Measurements from ENCODE around the gene FRK.

FRK gene

DNA sequence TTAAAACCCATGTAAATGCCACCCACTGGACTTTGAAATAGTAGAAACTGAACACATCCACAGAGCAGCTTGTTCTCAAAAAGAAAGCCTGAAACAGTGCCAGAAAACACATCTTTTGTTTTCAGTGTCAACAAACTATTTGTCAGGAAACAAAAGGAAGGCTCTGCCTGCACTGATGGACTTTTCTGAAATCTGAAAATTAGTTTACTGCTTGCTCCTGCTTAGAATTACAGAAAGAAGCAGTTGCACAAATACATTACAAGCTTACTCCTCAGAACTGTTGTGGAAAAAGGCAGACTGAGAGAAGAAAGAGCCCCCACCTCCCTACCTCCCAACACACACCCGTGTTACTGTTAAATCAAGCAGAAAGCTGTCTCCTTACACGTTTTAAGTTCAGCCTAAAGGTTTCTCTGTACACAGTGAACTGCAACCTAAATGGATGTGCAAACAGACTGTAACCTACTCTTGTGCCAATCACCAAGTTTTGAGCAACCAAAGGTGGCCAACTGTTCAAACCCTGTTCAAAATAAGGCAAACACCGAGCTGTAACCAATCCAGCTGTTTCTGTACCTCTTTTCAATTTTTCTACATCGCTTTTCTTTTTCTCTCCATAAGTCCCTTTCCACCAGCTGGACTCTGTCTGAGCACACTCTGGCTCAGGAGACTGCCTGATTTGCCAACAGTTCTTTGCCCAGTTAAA lies 43.7 kb downstream of the FRK start:
- peak; percentile 60 for DNase-seq (ENCODE audit: low read depth)

DNA sequence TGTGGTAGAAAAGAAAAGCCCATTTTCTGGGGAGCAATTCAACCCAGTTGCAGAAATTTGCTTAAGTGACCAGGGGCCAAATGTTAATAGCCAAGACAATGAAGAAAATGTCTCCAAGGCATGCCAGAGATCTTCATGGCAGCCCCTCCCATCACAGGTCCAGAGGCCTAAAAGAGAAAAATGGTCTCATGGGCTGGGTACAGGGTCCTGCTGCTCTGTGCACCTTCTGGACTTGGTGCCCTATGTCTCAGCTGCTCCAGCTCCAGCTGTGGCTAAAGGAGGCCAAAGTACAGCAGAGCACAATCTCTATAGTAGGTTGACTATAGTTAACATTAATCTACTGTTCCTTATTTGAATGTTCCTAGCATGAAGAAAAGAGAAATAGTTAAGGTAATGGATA lies 44.7 kb downstream of the FRK start:
- H3K4me3 ChIP-seq (replicated peaks; ENCODE audit: low read depth, low read length) = no peak overlapping the region
- TF ChIP-seq, protein P1, sequence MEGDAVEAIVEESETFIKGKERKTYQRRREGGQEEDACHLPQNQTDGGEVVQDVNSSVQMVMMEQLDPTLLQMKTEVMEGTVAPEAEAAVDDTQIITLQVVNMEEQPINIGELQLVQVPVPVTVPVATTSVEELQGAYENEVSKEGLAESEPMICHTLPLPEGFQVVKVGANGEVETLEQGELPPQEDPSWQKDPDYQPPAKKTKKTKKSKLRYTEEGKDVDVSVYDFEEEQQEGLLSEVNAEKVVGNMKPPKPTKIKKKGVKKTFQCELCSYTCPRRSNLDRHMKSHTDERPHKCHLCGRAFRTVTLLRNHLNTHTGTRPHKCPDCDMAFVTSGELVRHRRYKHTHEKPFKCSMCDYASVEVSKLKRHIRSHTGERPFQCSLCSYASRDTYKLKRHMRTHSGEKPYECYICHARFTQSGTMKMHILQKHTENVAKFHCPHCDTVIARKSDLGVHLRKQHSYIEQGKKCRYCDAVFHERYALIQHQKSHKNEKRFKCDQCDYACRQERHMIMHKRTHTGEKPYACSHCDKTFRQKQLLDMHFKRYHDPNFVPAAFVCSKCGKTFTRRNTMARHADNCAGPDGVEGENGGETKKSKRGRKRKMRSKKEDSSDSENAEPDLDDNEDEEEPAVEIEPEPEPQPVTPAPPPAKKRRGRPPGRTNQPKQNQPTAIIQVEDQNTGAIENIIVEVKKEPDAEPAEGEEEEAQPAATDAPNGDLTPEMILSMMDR (IDR thresholded peaks at IDR 0.05; ENCODE audit: low read length, missing control alignments) = no peak
- DNase-seq (ENCODE audit: low read depth) = no peak

More for the DNA sequence above, 43.7 kb downstream of the FRK start:
- H3K4me3 ChIP-seq (replicated peaks; ENCODE audit: low read depth, low read length) = no peak overlapping the region
- TF ChIP-seq, protein P1 (IDR thresholded peaks at IDR 0.05; ENCODE audit: low read length, missing control alignments) = no peak

DNA sequence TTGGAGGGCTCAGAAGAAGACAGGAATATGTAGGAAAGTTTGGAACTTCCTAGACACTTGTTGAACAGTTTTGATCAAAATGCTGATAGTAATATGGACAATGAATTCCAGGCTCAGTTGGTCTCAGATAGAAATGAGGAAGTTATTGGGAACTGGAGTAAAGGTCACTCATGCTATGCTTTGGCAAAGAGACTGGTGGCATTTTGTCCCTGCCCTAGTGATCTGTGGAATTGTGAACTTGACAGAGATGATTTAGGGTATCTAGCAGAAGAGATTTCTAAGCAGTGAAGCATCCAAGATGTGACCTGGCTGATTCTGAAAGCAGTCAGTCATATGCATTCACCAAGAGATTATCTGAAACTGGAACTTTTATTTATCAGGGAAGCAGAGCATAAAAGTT lies 45.1 kb downstream of the FRK start:
- DNase-seq (ENCODE audit: low read depth) = no peak
- no peak overlapping the region for H3K4me3 ChIP-seq (replicated peaks; ENCODE audit: low read depth, low read length)
- TF ChIP-seq, protein P1 (IDR thresholded peaks at IDR 0.05; ENCODE audit: low read length, missing control alignments) = no peak

DNA sequence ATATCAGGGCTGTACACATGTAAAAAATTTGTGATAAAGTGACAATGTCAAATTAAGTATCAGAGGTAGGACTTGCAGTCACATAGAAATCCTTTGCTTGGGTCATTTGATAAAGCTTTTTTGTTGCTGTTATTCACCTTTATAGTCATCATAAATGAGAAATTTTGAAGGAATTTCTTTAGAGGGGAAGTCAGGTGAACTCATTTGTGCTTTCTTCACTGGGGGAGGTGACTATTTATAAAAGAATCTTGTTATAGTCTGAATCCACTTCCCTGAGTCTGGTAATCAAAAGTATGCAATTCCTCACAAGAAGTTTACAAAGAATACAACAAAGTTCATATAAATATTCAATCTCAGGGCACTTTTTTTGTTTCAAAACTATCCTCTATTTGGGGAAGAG lies 47.7 kb downstream of the FRK start:
- H3K4me3 ChIP-seq (replicated peaks; ENCODE audit: low read depth, low read length) = no peak overlapping the region
- no peak for DNase-seq (ENCODE audit: low read depth)
- TF ChIP-seq, protein P1 (IDR thresholded peaks at IDR 0.05; ENCODE audit: low read length, missing control alignments) = no peak

DNA sequence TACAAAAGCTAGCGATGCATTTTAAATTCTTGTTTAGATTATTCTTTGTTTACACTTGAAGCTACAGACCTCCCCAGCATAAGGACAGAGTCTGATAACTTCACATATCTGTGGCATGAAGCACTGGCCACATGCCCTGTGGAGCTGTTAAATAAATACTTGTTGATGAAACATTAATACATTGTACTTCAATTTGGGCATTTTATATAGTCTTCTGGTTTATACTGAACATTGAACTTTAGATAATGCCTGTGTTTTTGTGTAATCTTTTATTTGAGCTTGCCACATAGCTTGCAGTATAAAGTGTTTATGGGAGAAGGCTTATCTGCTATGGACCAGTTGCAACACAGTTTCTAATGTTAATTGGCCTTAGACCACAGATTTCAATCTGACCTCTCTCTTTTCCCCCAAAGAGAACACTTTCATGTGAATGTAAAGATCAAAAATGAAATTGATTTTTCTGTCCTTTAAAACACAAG lies 48.2 kb downstream of the FRK start:
- no peak for DNase-seq (ENCODE audit: low read depth)
- TF ChIP-seq, protein P1 (IDR thresholded peaks at IDR 0.05; ENCODE audit: low read length, missing control alignments) = no peak
- H3K4me3 ChIP-seq (replicated peaks; ENCODE audit: low read depth, low read length) = no peak overlapping the region

DNA sequence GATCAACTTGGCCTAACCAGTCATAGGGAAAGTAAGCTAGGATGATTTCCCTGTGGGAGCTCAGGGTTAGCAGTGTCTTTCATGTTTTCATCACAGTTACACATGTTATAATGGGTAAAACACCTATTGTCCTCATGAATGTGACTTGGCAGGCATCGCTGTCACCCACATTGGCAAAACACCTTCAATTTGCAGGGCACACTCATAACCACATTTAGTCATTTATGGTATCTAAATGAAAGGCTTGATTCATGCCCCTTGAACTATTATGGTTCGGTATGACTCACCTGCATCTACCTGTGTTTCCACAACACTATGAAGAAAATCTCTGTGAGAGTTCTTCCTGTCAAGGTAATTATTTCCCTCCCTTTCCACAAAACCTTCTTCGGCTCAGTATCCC lies 49.2 kb downstream of the FRK start:
- no peak overlapping the region for H3K4me3 ChIP-seq (replicated peaks; ENCODE audit: low read depth, low read length)
- TF ChIP-seq, protein P1 (IDR thresholded peaks at IDR 0.05; ENCODE audit: low read length, missing control alignments) = no peak
- DNase-seq (ENCODE audit: low read depth) = no peak

Measured in fibroblast of pulmonary artery (primary cell).